Keratinocyte (primary cell): ENCODE results near the gene TRABD2B.

Experiments used
- CTCF ChIP-seq, 3 experiments: IDR thresholded peaks in 1 of 3; conservative IDR thresholded peaks in 1 of 3; optimal IDR thresholded peaks in 1 of 3; 2 replicates in 2 of 3; 3 replicates in 1 of 3; pipeline versions ENCODE3 to v1.5.1; 2011; ENCODE audit warnings: low read length in 3 of 3, mild to moderate bottlenecking in 3 of 3, moderate library complexity in 2 of 3, control low read depth in 1 of 3, inconsistent platforms in 1 of 3; ENCODE audit not compliant: insufficient read depth in 2 of 3; ENCODE audit errors: extremely low read depth in 1 of 3
- EZH2 ChIP-seq: IDR thresholded peaks from one replicate; pipeline ENCODE4 v1.6.1; 2012; ENCODE audit warnings: inconsistent platforms, mild to moderate bottlenecking, low read length, moderate library complexity

GRCh38 chr1:47839433-47839760 is 157.8 kb downstream of the TRABD2B start:
- TF ChIP-seq CTCF (optimal IDR thresholded peaks at IDR 0.05 in 1 of 3, IDR thresholded peaks at IDR 0.05 in 1 of 3, conservative IDR thresholded peaks at IDR 0.05 in 1 of 3; ENCODE audit: extremely low read depth in 1 of 3, insufficient read depth in 2 of 3, low read length in 3 of 3) = no peak
- TF ChIP-seq EZH2 = no peak
